T-cell (primary cell): Measurements from ENCODE around the gene CCDC17. TPM values are rescaled to one million over a fixed set of nuclear protein-coding genes. Genes with fewer than 3 reads are reported as not detected.

Experiments
- ATAC-seq, 4 experiments: fragments of 200-7000 bp in 3 of 4; fragments of 150-1000 bp in 1 of 4; cut with Tn5 transposase; replicated peaks in 1 of 4; 1 replicate in 3 of 4; 2 replicates in 1 of 4; pipeline ENCODE4 v1.10.0; 2021; ENCODE audit warnings: moderate library complexity in 3 of 4, mild to moderate bottlenecking in 2 of 4, moderate number of reproducible peaks in 1 of 4
- CTCF ChIA-PET, 2 donors: fragments of 300-600 bp; sonication (Branson Sonifier 250); formaldehyde crosslinking; loops; one replicate each; lab custom pipeline; 2022; ENCODE audit warnings: antibody characterized with exemption in 2 of 2; lab: Charles Lee
- POLR2A ChIA-PET, 2 donors: fragments of 300-600 bp; sonication (Branson Sonifier 250); formaldehyde crosslinking; loops; one replicate each; lab custom pipeline; 2022; ENCODE audit warnings: antibody characterized with exemption in 2 of 2; lab: Charles Lee
- DNase-seq, 35 experiments: peaks; one replicate each; pipeline versions ENCODE4 v3.0.0 to v3.0.0-alpha.2; 2013 to 2023
- H3K27ac ChIP-seq: one replicate; pipeline ENCODE4 v1.5.1; 2013; ENCODE audit warnings: low read length
- H3K27me3 ChIP-seq, 2 experiments: replicated peaks in 1 of 2; 1 replicate in 1 of 2; 2 replicates in 1 of 2; pipeline versions ENCODE4 v1.6.1 to v1.7.0; 2013; ENCODE audit warnings: low read length in 1 of 2, mixed read lengths in 1 of 2; ENCODE audit not compliant: control insufficient read depth in 2 of 2, insufficient read depth in 2 of 2; ENCODE audit errors: extremely low read depth in 1 of 2
- H3K36me3 ChIP-seq, 2 donors: 1 replicate in 1 of 2; 2 replicates in 1 of 2; pipeline versions ENCODE4 v1.6.1 to v1.7.0; 2013; ENCODE audit warnings: low read length in 1 of 2; ENCODE audit not compliant: control insufficient read depth in 2 of 2, insufficient read depth in 1 of 2; ENCODE audit errors: extremely low read depth in 1 of 2
- H3K4me1 ChIP-seq, 2 experiments: 1 replicate in 1 of 2; 2 replicates in 1 of 2; pipeline versions ENCODE4 v1.6.1 to v1.7.0; 2013; ENCODE audit warnings: low read length in 2 of 2, mixed read lengths in 1 of 2; ENCODE audit not compliant: insufficient read depth in 2 of 2, control insufficient read depth in 1 of 2; ENCODE audit errors: extremely low read depth in 1 of 2
- H3K4me3 ChIP-seq, 2 donors: 1 replicate in 1 of 2; 2 replicates in 1 of 2; pipeline versions ENCODE4 v1.5.1 to v1.7.0; 2013; ENCODE audit warnings: mild to moderate bottlenecking in 2 of 2, low read length in 1 of 2, moderate library complexity in 1 of 2; ENCODE audit not compliant: control insufficient read depth in 1 of 2; ENCODE audit errors: extremely low read depth in 1 of 2
- H3K9me3 ChIP-seq: 2 replicates; pipeline ENCODE4 v1.7.0; 2013
- H3K27ac Mint-ChIP-seq, 2 donors: one replicate each; pipeline ENCODE4 v1.8.0; 2020 to 2021; ENCODE audit warnings: mild to moderate bottlenecking in 2 of 2, mixed read lengths in 2 of 2
- H3K27me3 Mint-ChIP-seq, 2 donors: one replicate each; pipeline ENCODE4 v1.8.0; 2021 to 2022; ENCODE audit warnings: mixed read lengths in 2 of 2
- H3K36me3 Mint-ChIP-seq: one replicate; pipeline ENCODE4 v1.8.0; 2021; ENCODE audit warnings: mixed read lengths
- H3K4me1 Mint-ChIP-seq, 3 donors: one replicate each; pipeline ENCODE4 v1.8.0; 2020 to 2022; ENCODE audit warnings: mixed read lengths in 3 of 3, mild to moderate bottlenecking in 1 of 3
- H3K4me3 Mint-ChIP-seq, 3 donors: one replicate each; pipeline ENCODE4 v1.8.0; 2020 to 2022; ENCODE audit warnings: mild to moderate bottlenecking in 3 of 3, mixed read lengths in 3 of 3, moderate library complexity in 3 of 3
- H3K9me3 Mint-ChIP-seq, 3 donors: one replicate each; pipeline ENCODE4 v1.8.0; 2020 to 2022; ENCODE audit warnings: mixed read lengths in 3 of 3
- WGBS: methylation state at CpG from one replicate; pipeline ENCODE4 v1.1.5; 2013; ENCODE audit warnings: missing lambda C conversion rate; ENCODE audit not compliant: insufficient coverage; 5-methylcytosine and 5-hydroxymethylcytosine counted together
- total RNA-seq, 35 experiments: library from RNA in 6 of 35; stranded (reverse) in 6 of 35; fragments of 120-200 nt in 1 of 35; gene quantifications; one replicate each; pipeline versions ENCODE4 v1.2.1 to v1.2.4 and lab custom pipeline; 2013 to 2026

Gene CCDC17
- total RNA-seq, 5 donors from 2014 or later (not counting 1 experiment from before 2014, with no cell fraction given), result 5.9 to 8.6 (median 7.5) TPM

DNA sequence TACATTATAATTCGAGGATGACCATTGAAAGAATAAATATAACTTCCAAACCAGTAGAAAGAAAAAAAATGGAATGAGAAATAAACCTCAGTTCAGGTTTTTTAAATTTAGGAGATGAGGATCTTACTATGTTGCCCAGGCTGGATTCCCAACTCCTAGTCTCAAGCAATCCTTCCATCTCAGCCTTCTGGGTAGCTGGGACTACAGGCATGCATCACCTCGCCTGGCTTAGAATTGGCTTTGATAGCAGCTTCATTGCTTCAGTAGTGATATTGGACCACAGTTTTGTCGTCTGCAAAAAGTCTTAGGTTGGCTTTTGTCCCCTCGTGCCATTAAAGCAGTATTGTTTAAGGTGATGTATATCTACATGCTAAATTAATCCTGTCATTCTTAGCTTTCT lies 37.1 kb downstream of the CCDC17 start:
- peaks cover 43 to 46% (median 45%) of the 10 kb centered on the region in 3 donors for H3K4me1 Mint-ChIP-seq
- peaks cover 0 to 4% of the 10 kb centered on the region in 2 donors for H3K36me3 ChIP-seq

DNA sequence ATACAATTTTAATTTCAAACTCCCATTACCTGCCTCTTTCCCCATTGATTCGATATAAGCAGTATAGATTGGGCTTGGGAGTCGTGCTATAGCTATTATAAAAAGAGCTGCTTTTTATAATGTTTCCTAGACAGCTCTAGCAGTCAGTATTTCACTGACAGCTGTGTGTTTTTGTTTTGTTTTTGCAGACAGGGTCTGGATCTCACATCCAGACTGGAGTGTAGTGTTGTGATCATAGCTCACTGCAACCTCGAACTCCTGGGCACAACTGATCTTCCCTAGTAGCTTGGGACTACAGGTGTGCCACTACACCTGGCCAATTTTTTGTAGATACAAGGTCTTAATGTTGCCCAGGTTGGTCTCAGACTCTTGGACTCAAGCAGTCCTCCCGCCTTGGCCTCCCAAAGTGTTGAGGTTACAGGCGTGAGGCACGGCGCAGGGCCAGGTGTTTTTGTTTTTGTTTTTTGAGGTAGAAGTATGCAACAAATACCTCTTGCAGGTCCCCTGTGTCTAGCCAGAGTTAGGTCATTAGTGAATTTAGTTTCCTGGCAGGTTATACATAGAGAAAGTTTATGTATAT lies 38.3 kb downstream of the CCDC17 start:
- Mint-ChIP-seq H3K4me1 (peaks cover 38 to 46% (median 39%) of the 10 kb centered on the region in 3 donors), H3K9me3 (no peaks in the 10 kb centered on the region), H3K27ac (peak overlapping the region; percentile 87 to 90), H3K4me3 (peak overlapping the region; percentile 98 to 100 (median 99)), H3K27me3 (no peaks in the 10 kb centered on the region), H3K36me3 (no peaks in the 10 kb centered on the region)
- H3K4me3 ChIP-seq, result peak overlapping the region; percentile 59 to 73
- H3K27me3 ChIP-seq, result no peaks in the 10 kb centered on the region
- peak overlapping the region; percentile 87 for H3K27ac ChIP-seq
- POLR2A ChIA-PET, result interaction anchor here (0.6 to 1.7 kb wide), 9 partner anchors 24 to 282 kb away, joined by 3 to 7 read pairs (median 4); partner anchors contain the start of genes CCDC163 (in 2 of the 2), MMACHC (in 2 of the 2), GPBP1L1 (in 1 of the 2) and MUTYH (in 1 of the 2)
- no peaks in the 10 kb centered on the region for H3K36me3 ChIP-seq
- ATAC-seq (no peak), DNase-seq (no peak)
- WGBS, result 44% methylated on average over 1 of the region's 7 CpGs
- H3K9me3 ChIP-seq, result no peaks in the 10 kb centered on the region
- peaks cover 18 to 31% of the 10 kb centered on the region in 2 experiments for H3K4me1 ChIP-seq
- CTCF ChIA-PET, result interaction anchor here (0.6 to 1.3 kb wide), 4 partner anchors 35 to 570 kb away, joined by 3 to 4 read pairs (median 4); partner anchors contain the start of genes AKR1A1 (in 1 of the 2) and GPBP1L1 (in 1 of the 2)

More for the DNA sequence above, 37.1 kb downstream of the CCDC17 start:
- Histone ChIP-seq H3K4me3 (peak overlapping the region; percentile 15 to 28), H3K9me3 (no peaks in the 10 kb centered on the region), H3K27ac (peak overlapping the region; percentile 87), H3K27me3 (no peaks in the 10 kb centered on the region), H3K4me1 (peaks cover 18 to 31% of the 10 kb centered on the region in 2 experiments)
- H3K27me3 Mint-ChIP-seq, result no peaks in the 10 kb centered on the region
- H3K27ac Mint-ChIP-seq, result peak overlapping the region; percentile 87 to 91
- peaks cover 4% of the 10 kb centered on the region for H3K36me3 Mint-ChIP-seq
- H3K9me3 Mint-ChIP-seq, result no peaks in the 10 kb centered on the region
- ATAC-seq (no peak), DNase-seq (no peak)
- ChIA-PET CTCF (no interaction called here), POLR2A (interaction anchor here in 1 of 2 donors (0.6 to 1.3 kb wide), 2 partner anchors 23 to 36 kb away, joined by 3 read pairs; no protein-coding TSS in a partner anchor)
- H3K4me3 Mint-ChIP-seq, result peak overlapping the region; percentile 98 to 100 (median 99)
- no CpG with 5 or more reads among the region's 4 CpGs for WGBS

GRCh38 chr1:45585110-45585426 lies 38.8 kb downstream of the CCDC17 start:
- peak overlapping the region; percentile 87 for H3K27ac ChIP-seq
- Mint-ChIP-seq H3K27ac (peak overlapping the region; percentile 87 to 90), H3K27me3 (no peaks in the 10 kb centered on the region), H3K36me3 (no peaks in the 10 kb centered on the region), H3K9me3 (no peaks in the 10 kb centered on the region), H3K4me3 (peak overlapping the region; percentile 98 to 100 (median 99)), H3K4me1 (peaks cover 38 to 46% (median 38%) of the 10 kb centered on the region in 3 donors)
- CTCF ChIA-PET, result interaction anchor here in 1 of 2 donors (0.6 to 1.3 kb wide), 4 partner anchors 34 to 101 kb away, joined by 3 to 4 read pairs (median 4); partner anchors contain the start of genes AKR1A1, CCDC163, GPBP1L1 and MMACHC
- ATAC-seq (no peak), DNase-seq (no peak)
- 0% methylated on average over 3 of the region's 5 CpGs for WGBS
- POLR2A ChIA-PET, result interaction anchor here (1.0 to 1.7 kb wide), 6 partner anchors 64 to 245 kb away, joined by 3 to 7 read pairs (median 4); partner anchors contain the start of genes CCDC163 (in 2 of the 2), MMACHC (in 2 of the 2), GPBP1L1 (in 1 of the 2) and MUTYH (in 1 of the 2)
- H3K4me3 ChIP-seq, result peak overlapping the region; percentile 73 to 98
- H3K27me3 ChIP-seq, result no peaks in the 10 kb centered on the region
- H3K36me3 ChIP-seq, result no peaks in the 10 kb centered on the region
- H3K9me3 ChIP-seq, result no peaks in the 10 kb centered on the region
- peaks cover 18 to 31% of the 10 kb centered on the region in 2 experiments for H3K4me1 ChIP-seq

DNA sequence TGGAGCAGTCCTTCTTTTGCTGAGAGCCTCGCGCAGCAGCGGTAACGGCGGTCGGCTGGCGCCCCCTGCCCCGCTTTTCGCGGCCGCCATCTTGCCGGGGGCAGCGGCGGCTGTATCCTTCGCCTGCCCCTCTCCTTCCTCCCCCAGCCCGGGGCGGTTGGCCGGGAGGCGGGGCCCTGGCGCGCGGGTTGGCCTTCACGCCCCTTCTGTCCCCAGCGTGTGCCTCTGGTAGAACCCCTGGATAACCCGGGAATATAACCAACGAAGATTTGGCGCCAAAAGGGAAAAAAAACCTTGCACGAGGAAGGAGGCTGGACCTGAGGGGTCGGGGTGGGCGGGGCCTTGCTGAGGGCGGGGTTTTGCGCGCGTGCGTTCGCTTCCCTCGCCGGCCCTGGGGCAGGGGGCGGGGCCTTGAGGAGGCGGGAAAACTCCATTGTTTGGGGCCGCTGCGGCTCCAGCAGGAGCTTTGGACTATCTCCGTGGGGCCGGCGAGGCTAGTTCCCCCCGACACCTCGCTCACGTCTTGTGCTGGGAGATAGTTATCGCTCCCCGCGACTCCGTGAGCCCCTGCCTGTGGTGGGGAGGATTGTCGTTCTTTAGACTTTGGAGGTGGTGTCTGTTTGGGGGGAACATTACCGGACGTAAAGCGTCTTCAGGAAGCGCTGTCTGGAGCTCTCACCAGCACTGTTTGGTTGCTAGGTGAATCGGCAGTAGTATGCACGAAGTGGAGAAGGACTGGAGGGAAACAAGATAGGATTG lies 39.3 kb downstream of the CCDC17 start:
- Mint-ChIP-seq H3K36me3 (no peaks in the 10 kb centered on the region), H3K4me1 (peaks cover 38 to 46% (median 38%) of the 10 kb centered on the region in 3 donors), H3K4me3 (peak overlapping the region; percentile 98 to 100 (median 99)), H3K27me3 (no peaks in the 10 kb centered on the region), H3K27ac (peak overlapping the region; percentile 98 to 99), H3K9me3 (no peaks in the 10 kb centered on the region)
- DNase-seq (peak; percentile 72 to 95 (median 83)), ATAC-seq (peak; percentile 61 to 69 (median 64))
- Histone ChIP-seq H3K4me1 (peaks cover 18 to 31% of the 10 kb centered on the region in 2 experiments), H3K9me3 (no peaks in the 10 kb centered on the region), H3K36me3 (no peaks in the 10 kb centered on the region), H3K27me3 (no peaks in the 10 kb centered on the region), H3K4me3 (peak overlapping the region; percentile 73 to 98), H3K27ac (peak overlapping the region; percentile 87)
- ChIA-PET POLR2A (interaction anchor here (0.5 to 1.7 kb wide), 8 partner anchors 63 to 846 kb away, joined by 3 to 7 read pairs (median 4); partner anchors contain the start of genes CCDC163 (in 2 of the 2), MMACHC (in 2 of the 2), GPBP1L1 (in 1 of the 2) and MUTYH (in 1 of the 2)), CTCF (interaction anchor here in 1 of 2 donors (0.6 to 2.2 kb wide), 6 partner anchors 17 to 102 kb away, joined by 3 to 8 read pairs (median 4); partner anchors contain the start of genes AKR1A1, CCDC163, GPBP1L1 and MMACHC)
- WGBS, result under 1% methylated on average over 55 of the region's 59 CpGs

DNA sequence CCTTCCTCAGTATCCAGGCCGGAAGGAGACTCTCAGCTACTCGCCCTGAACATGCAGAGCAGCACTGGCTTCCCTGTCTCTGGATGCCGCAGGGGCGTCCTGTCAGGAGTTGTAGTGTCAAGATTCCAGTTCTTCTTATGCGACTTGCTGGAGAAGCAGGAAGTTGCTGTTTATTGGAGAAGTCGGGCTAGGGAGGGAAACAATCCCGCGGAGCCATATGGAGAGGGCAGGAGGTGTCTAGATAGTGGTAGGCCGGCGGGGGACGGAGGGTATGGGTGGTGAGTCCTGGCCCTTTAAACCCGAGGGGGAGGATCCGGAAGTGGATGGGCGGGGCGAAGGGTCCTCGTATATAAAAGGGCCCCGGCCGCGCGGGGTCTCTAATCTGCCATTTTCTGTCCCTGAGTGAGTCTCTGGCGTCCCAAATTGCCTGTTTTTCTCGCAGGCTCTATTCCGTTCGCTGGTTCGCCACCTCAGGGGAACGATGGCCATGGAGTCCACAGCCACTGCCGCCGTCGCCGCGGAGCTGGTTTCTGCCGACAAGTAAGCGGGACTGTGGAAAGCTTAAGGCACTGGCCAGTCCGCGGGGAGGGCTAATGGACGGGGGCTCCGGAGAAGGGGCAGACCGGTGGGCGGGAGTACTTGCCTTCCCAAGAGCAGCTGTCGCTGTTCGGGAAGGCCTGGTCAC lies 40.0 kb downstream of the CCDC17 start, which contains the start of gene NASP:
Gene NASP, plus strand, starts transcription at position 376 of the 685 bp plus-strand sequence. Its CDS starts 106 bp downstream, at position 482.
- Histone ChIP-seq H3K9me3 (no peaks in the 10 kb centered on the region), H3K4me1 (peaks cover 18 to 31% of the 10 kb centered on the region in 2 experiments), H3K4me3 (peak within 1 kb of the TSS; percentile 73 to 98), H3K27ac (peak within 1 kb of the TSS; percentile 87), H3K36me3 (no peaks in the 10 kb centered on the region), H3K27me3 (no peaks in the 10 kb centered on the region)
- ATAC-seq (peak; percentile 68 to 72 (median 71)), DNase-seq (peak; percentile 80 to 97 (median 89))
- peaks cover 31 to 41% (median 33%) of the 10 kb centered on the region in 3 donors for H3K4me1 Mint-ChIP-seq
- POLR2A ChIA-PET, result interaction anchor here (0.5 to 1.4 kb wide), 7 partner anchors 8 to 955 kb away, joined by 3 to 12 read pairs (median 4); partner anchors contain the start of genes CCDC163 (in 1 of the 2), GPBP1L1 (in 1 of the 2), MMACHC (in 1 of the 2) and MUTYH (in 1 of the 2)
- no peaks in the 10 kb centered on the region for H3K27me3 Mint-ChIP-seq
- CTCF ChIA-PET, result interaction anchor here in 1 of 2 donors (0.5 to 2.2 kb wide), 11 partner anchors 11 to 663 kb away, joined by 3 to 12 read pairs (median 4); partner anchors contain the start of genes CCDC163, MMACHC, MUTYH and PRDX1
- no peaks in the 10 kb centered on the region for H3K9me3 Mint-ChIP-seq
- WGBS, result under 1% methylated on average over 40 of the region's 41 CpGs
- no peaks in the 10 kb centered on the region for H3K36me3 Mint-ChIP-seq
- H3K27ac Mint-ChIP-seq, result peak within 1 kb of the TSS; percentile 98 to 99
- peak within 1 kb of the TSS; percentile 98 to 100 (median 99) for H3K4me3 Mint-ChIP-seq
